ENCODE measurements around the gene PQBP1. TPM values are rescaled to one million over a fixed set of nuclear protein-coding genes. Genes with fewer than 3 reads are reported as not detected.

Gene PQBP1
- total RNA-seq, 1 donor from 2014 or later, result 31.7 TPM

DNA sequence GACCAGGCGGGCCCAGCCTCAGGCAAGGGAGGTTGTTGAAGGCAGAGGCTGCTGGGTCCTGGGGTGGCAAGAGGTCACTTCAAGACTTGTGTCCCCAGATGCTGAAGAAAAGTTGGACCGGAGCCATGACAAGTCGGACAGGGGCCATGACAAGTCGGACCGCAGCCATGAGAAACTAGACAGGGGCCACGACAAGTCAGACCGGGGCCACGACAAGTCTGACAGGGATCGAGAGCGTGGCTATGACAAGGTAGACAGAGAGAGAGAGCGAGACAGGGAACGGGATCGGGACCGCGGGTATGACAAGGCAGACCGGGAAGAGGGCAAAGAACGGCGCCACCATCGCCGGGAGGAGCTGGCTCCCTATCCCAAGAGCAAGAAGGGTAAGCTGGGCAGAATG, 4.4 kb downstream of the PQBP1 start:
- DNase-seq, result no peak

GRCh38 chrX:48902776-48903175, 5.0 kb downstream of the PQBP1 start:
- no peak for DNase-seq

DNA sequence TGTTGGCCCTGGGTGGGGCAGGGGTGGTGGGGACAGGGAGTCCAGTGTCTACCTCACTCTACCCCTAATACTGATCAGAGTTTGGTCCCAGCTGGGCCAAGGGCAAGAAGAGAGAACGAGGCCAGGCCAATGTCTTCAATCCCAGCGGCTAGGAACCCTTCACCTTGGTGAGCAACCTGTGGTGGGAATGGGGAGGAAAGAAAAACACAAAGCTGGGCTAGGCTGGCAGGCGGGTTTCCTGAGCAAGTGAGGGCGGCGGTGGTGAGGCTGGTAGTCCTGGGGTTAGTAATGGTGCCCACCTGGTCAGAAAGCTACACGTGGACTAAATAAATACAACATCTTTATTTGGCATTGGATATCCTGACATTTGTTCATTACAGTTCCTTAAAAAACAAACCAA, 5.6 kb downstream of the PQBP1 start:
- DNase-seq, result no peak

- DNase-seq, result no peak
These were observed 6.5 kb downstream of the PQBP1 start for GRCh38 chrX:48904180-48904579.

GRCh38 chrX:48904626-48905025, 6.9 kb downstream of the PQBP1 start:
- no peak for DNase-seq

GRCh38 chrX:48905090-48905790, 7.5 kb downstream of the PQBP1 start:
- no peak for DNase-seq

- no peak for DNase-seq
These were observed 10.9 kb downstream of the PQBP1 start for GRCh38 chrX:48908600-48908999.

- DNase-seq, result no peak
These were observed 12.1 kb downstream of the PQBP1 start for GRCh38 chrX:48909703-48910294.

- no peak for DNase-seq
These were observed 13.2 kb downstream of the PQBP1 start for GRCh38 chrX:48910926-48911411.

- peak; percentile 33 for DNase-seq
These were observed 13.9 kb downstream of the PQBP1 start, which contains the start of gene SLC35A2 for GRCh38 chrX:48911412-48912182. TSS of gene SLC35A2 (minus strand) at chrX:48911646. CDS start at chrX:48911636, 10 bp downstream.

DNA sequence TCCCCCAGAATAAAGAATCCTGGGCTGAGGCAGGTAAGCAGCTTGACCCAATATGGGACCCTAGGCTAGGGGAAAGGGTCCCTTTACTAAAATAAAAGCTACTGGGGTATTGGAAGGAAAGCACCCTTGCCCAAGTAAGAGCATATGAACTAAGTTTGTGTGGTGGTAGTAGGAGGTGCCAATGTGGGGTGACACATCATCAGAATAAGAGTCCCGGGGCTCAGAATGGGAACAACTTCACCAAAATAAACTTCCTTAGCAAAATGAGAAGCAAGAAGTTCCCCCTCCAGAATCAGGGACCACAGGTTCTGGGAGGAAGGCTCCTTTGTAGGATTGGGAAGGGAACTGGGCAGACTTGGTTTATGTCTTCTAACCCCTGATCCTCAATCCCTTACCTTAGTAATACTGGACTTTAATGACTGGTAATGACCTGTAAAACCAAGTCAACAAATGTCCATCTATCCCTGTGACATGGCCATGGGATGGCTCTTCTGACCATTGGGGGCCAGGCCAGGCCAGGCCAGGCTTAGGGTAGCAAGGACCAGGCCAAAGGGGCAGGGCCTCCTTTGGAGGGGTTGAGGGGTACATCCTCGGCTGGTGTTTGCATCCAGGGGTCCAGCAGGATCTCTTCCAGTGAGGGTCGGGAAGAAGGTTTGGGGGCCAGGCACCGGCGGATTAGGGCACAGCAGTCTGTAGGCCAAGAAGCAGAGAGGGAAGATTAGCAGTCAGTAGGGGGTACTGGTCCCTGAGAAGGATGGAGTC, 16.1 kb downstream of the PQBP1 start:
- no peak for DNase-seq

- DNase-seq, result no peak
These were observed 17.1 kb downstream of the PQBP1 start for GRCh38 chrX:48914593-48915493.

DNA sequence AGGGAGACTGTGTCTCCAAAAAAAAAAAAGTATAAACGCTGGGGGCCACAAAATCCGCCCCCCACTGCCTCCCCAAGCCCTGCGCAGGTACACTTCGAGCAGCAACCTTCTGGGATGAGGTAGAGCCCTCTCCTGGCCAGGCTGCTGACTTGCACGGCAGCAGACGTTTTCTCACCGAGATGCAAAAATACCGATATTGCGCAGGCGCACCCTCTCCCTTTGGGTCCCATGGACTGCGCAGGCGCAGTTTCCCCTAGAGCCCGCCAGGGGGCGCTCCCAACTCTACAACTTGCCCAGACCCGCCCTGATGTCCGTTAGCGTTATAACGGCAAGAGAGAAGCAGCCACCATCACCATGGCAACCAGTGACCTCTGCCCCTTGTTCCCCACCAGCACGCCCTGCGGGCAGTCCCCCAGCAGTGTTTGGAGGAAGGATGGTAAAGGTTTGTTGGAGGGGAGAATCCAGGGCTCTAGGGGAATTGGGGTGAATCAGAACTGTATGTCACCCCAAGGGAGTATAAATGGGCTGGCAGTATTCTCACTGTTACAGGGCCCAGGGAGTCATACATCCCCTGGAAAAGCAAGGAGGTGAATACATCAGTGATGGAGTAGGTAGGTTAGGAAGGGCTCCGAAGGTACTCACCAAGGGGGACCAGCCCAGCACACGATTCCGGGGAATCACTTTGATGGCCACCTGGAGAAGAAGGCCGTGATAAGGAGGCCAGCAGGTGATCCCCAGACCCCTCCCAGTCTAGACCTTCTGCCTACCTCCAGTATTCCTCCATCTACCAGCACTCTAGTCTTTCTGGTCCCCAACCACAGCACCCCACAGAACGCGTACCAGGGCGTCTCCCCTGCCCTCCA, 19.6 kb downstream of the PQBP1 start:
- peak; percentile 90 for DNase-seq

- DNase-seq, result no peak
These were observed 20.5 kb downstream of the PQBP1 start for GRCh38 chrX:48918301-48918642.

- peak; percentile 57 for DNase-seq
These were observed 21.1 kb downstream of the PQBP1 start, which contains the start of gene PIM2 for GRCh38 chrX:48918643-48919340. TSS of gene PIM2 (minus strand) at chrX:48919024. CDS start at chrX:48918834, 190 bp downstream.

DNA sequence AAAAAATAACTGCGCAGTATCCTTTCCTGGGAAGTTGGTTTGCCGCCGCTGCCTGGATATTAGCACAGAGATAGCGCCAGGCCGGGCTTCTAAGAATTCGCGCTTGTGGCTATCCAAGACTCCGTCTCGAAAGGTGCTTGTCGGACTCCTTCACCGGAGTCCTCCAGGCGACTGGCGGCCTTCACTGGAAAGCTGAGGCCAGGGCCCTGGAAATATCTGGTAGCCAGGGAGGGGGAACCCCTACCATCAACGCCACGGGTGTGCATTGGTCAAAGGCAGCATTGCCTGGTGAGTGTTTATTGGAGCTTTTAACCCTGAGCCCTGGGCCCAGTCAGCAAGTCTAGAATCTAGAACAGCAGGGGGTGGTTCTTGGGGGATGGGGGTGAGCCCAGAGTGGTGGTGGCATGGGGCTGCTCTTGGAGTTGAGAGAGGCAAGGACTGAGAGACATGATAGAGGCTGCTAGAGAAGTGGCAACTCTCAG, 21.7 kb downstream of the PQBP1 start:
- no peak for DNase-seq

- DNase-seq, result peak; percentile 1
These were observed 22.4 kb downstream of the PQBP1 start for GRCh38 chrX:48919947-48920717.

- DNase-seq, result no peak
These were observed 23.0 kb downstream of the PQBP1 start for GRCh38 chrX:48920718-48921104.

DNA sequence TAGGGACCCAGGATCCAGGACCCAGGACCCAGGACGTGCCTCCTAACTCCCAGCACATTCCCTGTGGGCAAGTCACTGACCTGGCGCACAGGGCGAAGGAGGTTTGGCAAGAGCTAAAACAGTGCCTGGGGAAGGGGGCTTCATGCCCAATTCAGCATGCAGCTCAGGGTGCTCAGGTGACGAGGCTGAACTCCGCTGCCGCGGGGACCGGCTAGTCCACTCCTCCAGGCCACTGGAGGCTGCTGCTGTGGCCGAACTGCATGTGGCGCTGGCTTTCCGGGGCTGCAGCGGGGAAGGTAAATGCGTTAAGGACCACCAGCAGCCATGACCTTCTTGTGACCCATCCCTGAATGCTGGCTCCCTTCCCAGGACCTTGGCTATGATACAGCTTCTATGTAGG, 26.0 kb downstream of the PQBP1 start:
- no peak for DNase-seq
